Calu3 (cell line): ENCODE results near the gene TMEM121. TPM values are rescaled to one million over a fixed set of nuclear protein-coding genes. Genes with fewer than 3 reads are reported as not detected.
"Not testable (repeated sequence)": the region's sequence is repeated elsewhere in the genome, so short reads cannot be mapped to it uniquely, and the experiment has no call there.

ENCODE experiments used
- BruUV-seq: library from RNA; stranded (reverse); fragments of 400-500 nt; replicated peaks from 2 replicates; lab custom pipeline; 2021; lab: Mats Ljungman, UMichigan
- CTCF ChIA-PET: fragments of 300-600 bp; sonication (Branson Sonifier 250); formaldehyde crosslinking; loops from one replicate; lab custom pipeline; 2022; ENCODE audit warnings: antibody characterized with exemption; lab: Charles Lee
- DNase-seq: peaks from one replicate; pipeline ENCODE4 v3.0.0; 2022
- H3K27ac Mint-ChIP-seq: one replicate; pipeline ENCODE4 v1.8.0; 2022; ENCODE audit warnings: mixed read lengths; ENCODE audit not compliant: unreplicated experiment
- H3K27me3 Mint-ChIP-seq: one replicate; pipeline ENCODE4 v1.8.0; 2022; ENCODE audit warnings: mixed read lengths; ENCODE audit not compliant: unreplicated experiment
- H3K36me3 Mint-ChIP-seq: one replicate; pipeline ENCODE4 v1.8.0; 2022; ENCODE audit warnings: mild to moderate bottlenecking, moderate library complexity, mixed read lengths; ENCODE audit not compliant: insufficient read depth, unreplicated experiment
- H3K4me1 Mint-ChIP-seq: one replicate; pipeline ENCODE4 v1.8.0; 2022; ENCODE audit warnings: mild to moderate bottlenecking, low read depth, mixed read lengths; ENCODE audit not compliant: unreplicated experiment
- H3K4me3 Mint-ChIP-seq: one replicate; pipeline ENCODE4 v1.8.0; 2022; ENCODE audit warnings: mild to moderate bottlenecking, low read depth, moderate library complexity, mixed read lengths; ENCODE audit not compliant: unreplicated experiment
- H3K9me3 Mint-ChIP-seq: one replicate; pipeline ENCODE4 v1.8.0; 2022; ENCODE audit warnings: low read depth, mixed read lengths; ENCODE audit not compliant: unreplicated experiment
- CTCF ChIP-seq: fragments of 200-600 bp; IDR thresholded peaks from one replicate; pipeline ENCODE4 v1.8.0; 2022; ENCODE audit warnings: antibody characterized with exemption; ENCODE audit not compliant: unreplicated experiment
- intact Hi-C: fragments of 100-400 bp; cut with micrococcal nuclease; formaldehyde crosslinking; loops from one replicate; pipeline ENCODE4 v1.10.0; 2022; ENCODE audit not compliant: unreplicated experiment
- total RNA-seq: library from RNA; stranded (reverse); gene quantifications from 2 replicates; pipeline ENCODE4 v1.2.3, GENCODE V29; 2022

Gene TMEM121
- total RNA-seq, 1 experiment from 2014 or later, result 0.38 TPM

DNA sequence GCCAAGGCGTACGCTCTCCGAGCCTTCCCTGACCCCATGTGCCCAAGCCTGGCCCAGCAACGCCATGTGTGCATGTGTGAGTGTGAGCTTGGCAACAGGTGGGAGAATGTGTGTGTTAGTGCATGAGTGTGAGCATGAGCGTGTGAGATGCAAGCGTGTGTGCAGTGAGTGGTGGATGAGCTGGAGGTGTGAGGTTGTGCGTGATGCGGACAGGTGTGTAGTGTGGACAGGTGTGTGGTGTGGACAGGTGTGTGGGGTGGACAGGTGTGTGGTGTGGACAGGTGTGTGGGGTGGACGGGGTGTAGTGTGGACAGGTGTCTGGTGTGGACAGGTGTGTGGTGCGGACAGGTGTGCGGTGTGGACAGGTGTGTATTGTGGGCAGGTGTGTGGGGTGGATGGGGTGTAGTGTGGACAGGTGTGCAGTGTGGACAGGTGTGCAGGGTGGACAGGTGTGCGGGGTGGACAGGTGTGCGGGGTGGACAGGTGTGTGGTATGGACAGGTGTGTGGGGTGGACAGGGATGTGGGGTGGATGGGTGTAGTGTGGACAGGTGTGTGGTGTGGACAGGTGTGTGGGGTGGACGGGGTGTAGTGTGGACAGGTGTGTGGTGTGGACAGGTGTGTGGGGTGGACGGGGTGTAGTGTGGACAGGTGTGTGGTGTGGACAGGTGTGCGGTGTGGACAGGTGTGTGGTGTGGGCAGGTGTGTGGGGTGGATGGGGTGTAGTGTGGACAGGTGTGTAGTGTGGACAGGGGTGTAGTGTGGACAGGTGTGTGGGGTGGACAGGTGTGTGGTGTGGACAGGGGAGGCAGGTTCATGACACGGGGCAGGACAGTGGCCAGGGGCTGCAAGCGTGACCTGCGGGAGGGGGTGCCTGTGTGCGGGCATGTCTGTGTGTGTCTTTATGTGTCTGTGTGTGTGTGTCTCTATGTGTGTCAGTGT, 41.1 kb downstream of the TMEM121 start:
- H3K36me3 Mint-ChIP-seq, DNase-seq, H3K4me3 Mint-ChIP-seq, BruUV-seq, H3K27me3 Mint-ChIP-seq, H3K4me1 Mint-ChIP-seq, H3K27ac Mint-ChIP-seq, intact Hi-C loops, CTCF ChIA-PET: not testable (repeated sequence)
- peaks cover 15% of the 10 kb centered on the region for H3K9me3 Mint-ChIP-seq

GRCh38 chr14:105568140-105568843, 41.9 kb downstream of the TMEM121 start:
- BruUV-seq, H3K36me3 Mint-ChIP-seq, CTCF ChIA-PET, H3K4me3 Mint-ChIP-seq, H3K4me1 Mint-ChIP-seq, DNase-seq, H3K27ac Mint-ChIP-seq, intact Hi-C loops, H3K27me3 Mint-ChIP-seq: not testable (repeated sequence)
- peaks cover 15% of the 10 kb centered on the region for H3K9me3 Mint-ChIP-seq

DNA sequence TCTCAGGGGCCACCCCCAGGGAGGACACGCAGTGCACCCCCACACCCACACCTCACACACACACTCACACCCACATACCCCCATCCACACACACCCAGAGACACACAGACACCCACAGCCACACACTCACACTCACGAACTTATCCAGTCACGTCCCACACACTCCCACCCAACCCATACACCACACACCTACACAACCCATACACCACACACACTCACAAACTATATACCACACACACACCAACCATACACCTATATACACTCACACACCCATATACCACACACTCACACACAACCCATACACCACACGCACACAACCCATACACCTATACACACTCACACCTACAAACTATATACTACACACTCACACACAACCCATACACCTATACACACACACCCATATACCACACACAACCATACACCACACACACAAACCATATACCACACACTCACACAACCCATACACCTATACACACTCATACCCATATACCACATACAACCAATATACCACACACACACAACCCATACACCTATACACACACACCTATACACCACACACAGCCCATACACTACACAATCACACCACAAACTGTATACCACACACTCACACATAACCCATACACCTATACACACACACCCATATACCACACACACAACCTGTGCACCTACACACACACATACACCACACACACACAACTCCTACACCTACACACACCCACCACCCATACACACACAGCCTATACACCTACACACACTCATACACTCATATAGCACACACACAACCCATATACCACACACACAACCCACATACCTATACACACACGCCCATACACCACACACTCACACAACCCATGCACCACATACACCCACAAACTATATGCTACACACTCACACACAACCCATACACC, 42.7 kb downstream of the TMEM121 start:
- intact Hi-C loops, result no loop called here
- CTCF ChIA-PET, result no interaction called here

GRCh38 chr14:105570482-105570881, 44.1 kb downstream of the TMEM121 start:
- H3K27me3 Mint-ChIP-seq, result peaks cover 12% of the 10 kb centered on the region
- CTCF ChIA-PET, result no interaction called here
- BruUV-seq, result no TSS peak
- no peak for TF ChIP-seq CTCF
- H3K36me3 Mint-ChIP-seq, result no peaks in the 10 kb centered on the region
- H3K4me3 Mint-ChIP-seq, result no peak overlapping the region
- no peak for DNase-seq
- H3K4me1 Mint-ChIP-seq, result peaks cover 9% of the 10 kb centered on the region
- no peak overlapping the region for H3K27ac Mint-ChIP-seq
- peaks cover 15% of the 10 kb centered on the region for H3K9me3 Mint-ChIP-seq
- intact Hi-C loops, result no loop called here

More for the DNA sequence above, 42.7 kb downstream of the TMEM121 start:
- no peak overlapping the region for H3K4me3 Mint-ChIP-seq
- BruUV-seq, result no TSS peak
- H3K36me3 Mint-ChIP-seq, result no peaks in the 10 kb centered on the region
- no peak for TF ChIP-seq CTCF
- peaks cover 15% of the 10 kb centered on the region for H3K9me3 Mint-ChIP-seq
- H3K4me1 Mint-ChIP-seq, result peaks cover 9% of the 10 kb centered on the region
- H3K27me3 Mint-ChIP-seq, result peaks cover 12% of the 10 kb centered on the region
- H3K27ac Mint-ChIP-seq, result no peak overlapping the region
- no peak for DNase-seq

- H3K27ac Mint-ChIP-seq, intact Hi-C loops, CTCF ChIA-PET, H3K4me3 Mint-ChIP-seq, DNase-seq, H3K4me1 Mint-ChIP-seq, BruUV-seq, H3K36me3 Mint-ChIP-seq: not testable (repeated sequence)
- Mint-ChIP-seq H3K9me3 (peaks cover 17% of the 10 kb centered on the region), H3K27me3 (peaks cover 19% of the 10 kb centered on the region)
Observed at GRCh38 chr14:105571181-105571951, 45.0 kb downstream of the TMEM121 start.

DNA sequence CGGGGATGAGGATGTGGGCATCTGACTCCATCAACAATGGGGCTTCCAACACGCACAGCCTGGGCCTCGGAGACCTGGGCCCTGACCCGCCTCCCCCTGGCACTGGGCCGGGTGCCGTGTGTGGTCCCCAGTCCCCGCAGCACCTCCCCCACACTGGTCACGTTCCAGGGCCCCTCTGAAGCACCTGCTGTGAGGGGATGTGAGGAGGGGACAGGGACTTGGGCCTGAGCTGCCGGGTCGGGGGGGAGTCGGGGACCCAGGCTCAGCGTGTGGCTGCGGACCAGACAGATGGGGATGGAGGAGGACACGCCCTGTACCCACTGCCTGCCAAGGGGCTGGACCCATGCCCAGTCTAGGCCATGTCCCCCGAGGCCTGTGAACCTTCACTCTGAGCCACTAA, 45.7 kb downstream of the TMEM121 start:
- DNase-seq, BruUV-seq, H3K4me3 Mint-ChIP-seq, H3K27ac Mint-ChIP-seq, CTCF ChIA-PET, intact Hi-C loops, H3K36me3 Mint-ChIP-seq, H3K4me1 Mint-ChIP-seq: not testable (repeated sequence)
- H3K9me3 Mint-ChIP-seq, result peaks cover 24% of the 10 kb centered on the region
- peaks cover 26% of the 10 kb centered on the region for H3K27me3 Mint-ChIP-seq

DNA sequence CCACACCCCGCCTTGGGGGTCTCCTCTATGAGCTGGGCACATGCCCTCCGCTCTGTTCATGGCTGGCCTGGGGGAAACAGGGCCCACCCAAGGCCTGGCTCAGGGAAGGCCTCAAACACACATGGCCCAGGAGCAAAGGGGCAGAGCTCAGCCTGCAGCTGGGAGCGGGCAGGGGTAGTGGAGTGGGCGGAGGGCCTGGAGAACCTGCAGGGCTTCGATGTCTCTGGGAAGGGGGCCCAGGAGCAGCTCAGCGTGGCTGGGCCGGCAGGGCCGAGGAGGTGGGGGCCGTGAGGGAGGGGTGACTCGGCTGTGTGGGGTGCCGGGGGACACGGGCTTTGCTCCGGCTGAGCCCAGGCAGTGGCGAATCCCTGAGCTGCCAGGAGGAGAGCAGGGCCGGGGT, 47.5 kb downstream of the TMEM121 start:
- H3K36me3 Mint-ChIP-seq, BruUV-seq, intact Hi-C loops, H3K27ac Mint-ChIP-seq, CTCF ChIA-PET, H3K4me3 Mint-ChIP-seq, DNase-seq: not testable (repeated sequence)
- Mint-ChIP-seq H3K9me3 (peaks cover 31% of the 10 kb centered on the region), H3K27me3 (peaks cover 44% of the 10 kb centered on the region), H3K4me1 (peaks cover 15% of the 10 kb centered on the region)
